HPDE6-E6E7 (cell line): ENCODE results near the gene CSMD2.

Experiments used
- DNase-seq: peaks from one replicate; pipeline ENCODE4 v3.0.0; 2011; ENCODE audit warnings: missing footprints; ENCODE audit errors: extremely low spot score

The CSMD2 gene

DNA sequence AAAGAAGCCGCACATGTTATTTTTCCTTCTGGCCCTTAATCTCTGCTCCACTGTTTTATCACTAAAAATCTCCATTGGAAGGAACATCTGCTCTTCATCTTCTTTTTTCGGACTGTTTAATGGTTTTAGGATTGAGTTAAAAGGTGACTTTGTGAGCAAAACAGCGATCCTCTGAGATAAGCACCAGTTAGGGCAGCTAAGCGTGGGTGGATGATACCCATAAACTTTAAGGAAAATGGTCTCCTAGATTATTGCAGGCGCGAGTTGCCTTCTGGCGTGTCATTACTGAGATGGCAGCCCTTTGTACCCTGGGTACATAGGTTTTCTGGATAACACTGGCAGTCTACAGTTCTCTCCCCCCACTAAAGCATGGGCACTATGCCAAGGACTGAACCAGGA lies 345.1 kb downstream of the CSMD2 start:
- no peak for DNase-seq

DNA sequence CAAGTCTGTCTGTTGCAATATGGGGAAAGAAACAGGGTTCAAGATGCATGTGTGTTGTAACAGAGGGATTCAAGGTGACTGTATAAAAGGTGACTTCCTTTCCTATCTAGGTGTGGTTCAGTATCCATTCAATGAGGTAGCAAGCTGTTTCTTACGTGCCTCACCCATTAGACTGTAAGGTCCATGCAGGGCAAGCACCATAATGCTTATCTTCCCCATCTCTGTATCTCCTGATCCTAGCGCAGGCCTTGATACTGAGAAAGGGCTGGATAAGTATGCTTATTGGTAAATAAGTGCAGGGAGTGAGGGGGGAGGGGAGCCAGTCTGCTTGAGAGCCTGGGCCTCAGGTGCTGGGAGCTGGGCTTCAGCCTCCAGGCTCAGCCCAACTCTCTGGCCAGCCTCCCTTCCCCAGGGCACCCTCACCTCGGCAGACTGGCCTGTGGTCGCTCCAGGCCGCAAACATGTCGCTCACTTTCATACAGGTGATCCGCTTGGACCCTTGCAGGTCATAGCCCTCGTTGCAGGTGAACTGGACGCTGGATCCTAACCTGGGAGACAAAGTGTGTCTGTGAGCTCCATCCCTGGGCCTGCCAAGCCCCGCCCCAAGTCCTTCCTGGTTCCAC lies 345.6 kb downstream of the CSMD2 start:
- no peak for DNase-seq

DNA sequence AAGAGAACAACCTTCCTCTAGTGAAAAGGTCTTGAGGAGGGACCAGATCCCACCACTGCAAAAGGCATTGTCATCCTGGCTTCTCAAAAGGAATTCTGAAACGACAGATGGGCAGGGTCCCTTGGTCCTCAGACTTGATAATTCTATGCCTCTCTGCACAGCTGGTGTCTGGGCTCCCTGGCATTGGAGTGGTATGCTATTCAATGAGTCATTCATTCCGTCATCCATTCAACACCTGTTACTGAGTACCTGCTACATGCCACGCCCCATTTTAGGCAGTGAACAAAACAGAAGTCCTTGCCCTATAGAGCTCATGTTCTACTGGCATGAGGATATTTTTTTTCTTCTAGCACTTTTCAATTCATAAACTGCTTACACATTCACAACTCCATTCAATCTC lies 347.0 kb downstream of the CSMD2 start:
- no peak for DNase-seq

DNA sequence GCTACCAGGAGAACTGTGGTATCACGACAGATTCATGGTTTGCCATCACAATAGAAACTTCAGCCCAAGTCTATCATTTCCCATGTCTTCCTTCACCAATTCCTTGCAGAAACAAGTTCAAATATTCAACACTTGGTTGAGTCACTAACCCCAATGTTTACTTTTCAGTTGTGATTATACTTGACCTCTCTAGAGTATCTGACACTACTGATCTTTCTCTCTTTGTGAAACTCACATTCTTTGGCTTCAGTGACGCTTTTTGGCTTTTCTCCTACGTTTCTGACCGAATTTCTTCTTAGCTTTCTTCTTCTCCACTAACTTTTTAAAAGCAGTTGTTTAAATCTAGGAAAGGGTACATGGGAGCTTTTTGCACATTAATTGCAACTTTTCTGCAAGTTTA lies 350.0 kb downstream of the CSMD2 start:
- no peak for DNase-seq

DNA sequence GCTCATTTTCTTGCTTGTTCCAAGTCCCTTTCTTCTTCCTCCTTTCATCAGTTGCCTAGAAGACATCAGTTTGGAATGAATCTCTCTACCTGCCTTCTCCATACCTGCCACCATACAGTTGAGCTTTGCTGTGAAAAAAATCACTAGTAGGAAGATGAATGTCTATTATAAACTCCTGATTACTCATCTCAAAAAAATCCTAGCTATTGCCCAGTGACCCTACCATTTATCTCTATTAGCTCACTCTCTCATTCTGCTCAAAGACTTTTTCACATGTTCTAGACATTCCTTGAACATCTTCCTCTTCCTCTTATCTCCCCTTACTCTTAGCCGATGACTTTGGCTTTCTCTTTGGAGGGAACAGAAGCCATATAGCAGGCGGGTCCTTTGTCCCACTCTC lies 350.9 kb downstream of the CSMD2 start:
- no peak for DNase-seq

DNA sequence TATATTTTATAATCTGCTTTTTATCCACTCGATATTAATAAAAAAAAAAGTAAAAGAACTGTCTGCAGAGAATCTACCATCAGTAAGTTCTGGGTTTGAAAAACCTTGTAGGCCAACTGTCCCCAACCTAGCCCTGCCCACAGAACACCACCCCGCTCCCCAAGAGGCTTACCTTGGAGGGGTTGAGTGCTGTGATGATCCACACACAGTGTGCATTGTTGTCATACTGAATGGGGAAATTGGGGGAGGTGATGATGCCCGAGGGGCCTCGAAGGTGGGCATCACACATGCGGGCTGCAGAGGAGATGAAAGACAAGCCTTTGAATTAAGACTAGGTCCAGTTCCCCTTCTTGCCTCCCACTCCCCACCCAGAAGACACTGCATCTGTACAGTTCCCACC lies 354.5 kb downstream of the CSMD2 start:
- no peak for DNase-seq

DNA sequence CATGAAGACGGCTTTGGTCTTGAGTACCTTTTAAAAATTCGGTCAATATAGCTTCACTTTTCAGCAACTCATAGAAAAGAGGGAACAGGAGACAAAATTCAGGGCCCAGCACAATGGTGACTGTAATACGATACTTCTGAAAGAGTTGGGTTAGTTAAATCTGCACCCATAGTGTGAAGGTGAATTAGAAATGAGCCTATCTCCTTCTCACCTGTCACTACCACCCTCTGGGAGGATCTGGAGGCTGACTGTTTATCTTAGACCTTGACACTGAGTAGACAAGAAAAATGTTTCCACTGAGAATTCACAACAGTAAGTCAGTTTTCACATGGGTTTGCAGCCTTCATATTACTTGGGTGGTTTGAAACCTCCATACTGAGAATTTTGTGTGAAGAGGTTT lies 359.0 kb downstream of the CSMD2 start:
- no peak for DNase-seq

DNA sequence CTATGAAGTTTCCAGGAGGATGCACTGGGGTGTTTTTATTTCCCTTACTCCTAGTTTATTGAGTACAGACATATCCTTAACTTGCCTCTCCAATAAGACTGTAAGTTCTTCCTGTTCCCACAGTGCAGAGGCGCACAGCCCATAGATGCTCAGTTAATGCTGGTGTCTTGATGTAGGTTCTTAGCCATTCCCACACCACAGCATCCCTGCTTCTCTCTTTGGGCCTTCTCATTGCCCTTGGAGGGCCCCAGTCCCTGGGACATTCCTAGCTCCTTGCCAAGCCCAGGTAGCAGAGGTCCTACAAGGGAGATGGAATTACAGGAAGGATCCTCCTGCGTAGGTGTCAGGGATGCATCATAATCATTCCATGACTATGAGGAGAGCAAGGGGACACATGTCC lies 362.8 kb downstream of the CSMD2 start:
- no peak for DNase-seq

DNA sequence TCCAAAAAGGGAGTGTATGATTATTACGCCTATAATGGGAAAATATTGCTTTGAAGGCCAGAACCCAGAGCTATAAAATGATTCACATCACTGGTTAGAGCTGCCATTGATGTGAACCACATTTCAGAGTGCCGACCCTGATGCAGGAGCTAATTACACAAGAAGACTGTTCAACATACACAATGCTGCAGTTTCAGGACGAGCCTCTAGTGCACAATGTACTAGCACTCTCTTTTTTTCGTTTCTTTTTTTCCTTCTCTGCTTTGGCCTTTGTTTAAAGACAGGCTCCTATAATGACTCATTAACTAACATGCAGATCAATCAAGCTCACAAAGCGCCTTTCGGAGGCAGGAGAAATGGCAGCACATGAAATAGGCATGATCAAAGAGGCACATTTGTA lies 367.2 kb downstream of the CSMD2 start:
- no peak for DNase-seq

DNA sequence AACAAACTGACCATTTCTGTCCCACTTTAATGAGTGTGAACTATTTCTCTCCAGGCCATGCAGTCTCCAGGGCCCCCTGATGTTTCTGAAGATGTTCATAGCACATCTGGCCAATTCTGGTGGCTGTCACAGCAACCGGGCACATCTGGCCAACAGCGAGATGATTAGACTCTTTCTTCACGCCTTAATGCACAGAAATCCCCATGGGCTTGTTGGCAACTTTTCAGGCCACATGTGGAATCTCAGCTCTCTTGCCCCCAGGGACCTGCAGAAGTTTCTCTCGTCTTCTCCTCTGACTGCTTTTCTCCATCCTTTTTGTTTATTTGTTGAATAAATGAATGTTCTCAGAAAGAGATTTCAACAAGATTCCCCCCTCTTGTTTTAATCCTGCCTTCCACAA lies 372.4 kb downstream of the CSMD2 start:
- DNase-seq, result no peak

DNA sequence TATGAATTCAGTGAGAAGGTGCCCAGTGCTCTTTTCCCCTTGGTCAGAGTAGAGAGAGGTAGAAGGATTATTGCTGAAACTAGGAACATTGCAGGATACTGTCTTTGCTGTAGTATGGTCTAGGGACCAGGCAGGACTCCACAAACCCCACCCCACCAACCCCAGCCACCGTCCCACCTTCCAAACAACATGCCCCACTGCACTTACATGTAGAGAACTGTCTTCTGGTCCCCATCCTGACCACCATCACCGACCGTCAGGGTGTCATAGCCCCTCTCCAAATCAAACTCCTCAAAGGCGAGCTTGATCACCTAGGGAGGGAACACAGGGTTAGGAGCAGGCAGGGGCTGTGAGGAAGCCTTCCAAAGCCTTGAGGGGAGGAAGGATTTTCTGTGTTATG lies 372.8 kb downstream of the CSMD2 start:
- DNase-seq, result no peak

DNA sequence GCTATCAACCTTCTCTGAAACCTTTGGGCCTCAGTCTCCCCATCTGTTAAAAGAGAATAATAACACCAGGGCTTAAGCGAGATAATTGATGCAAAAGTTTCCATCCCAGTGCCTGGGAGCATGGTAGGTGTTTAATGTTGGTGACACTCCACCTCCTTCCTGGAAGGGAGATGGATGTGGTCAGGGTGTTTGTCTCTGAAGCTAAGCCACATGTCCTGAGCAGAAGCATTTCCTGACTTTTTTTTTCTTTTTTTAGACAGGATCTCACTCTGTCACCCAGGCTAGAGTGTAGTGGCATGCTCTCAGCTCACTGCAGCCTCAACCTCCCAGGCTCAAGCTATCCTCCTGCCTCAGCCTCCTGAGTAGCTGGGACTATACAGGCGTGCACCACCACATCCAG lies 373.8 kb downstream of the CSMD2 start:
- no peak for DNase-seq

DNA sequence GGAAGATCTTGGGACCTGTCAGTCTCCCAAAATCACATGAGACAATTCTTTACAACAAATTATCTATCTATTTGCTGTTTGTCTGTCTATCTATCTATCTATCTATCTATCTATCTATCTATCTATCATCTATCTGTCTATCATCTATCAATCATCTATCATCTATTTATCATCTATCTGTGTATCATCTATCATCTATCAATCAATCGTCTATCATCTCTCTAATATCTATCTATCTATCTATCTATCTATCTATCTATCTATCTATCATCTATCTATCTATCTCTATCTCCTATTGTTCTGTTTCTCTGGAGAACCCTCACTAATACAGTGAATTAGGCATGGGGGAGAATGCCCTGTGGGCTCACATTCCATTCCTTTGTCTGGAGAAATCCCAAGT lies 374.5 kb downstream of the CSMD2 start:
- no peak for DNase-seq

DNA sequence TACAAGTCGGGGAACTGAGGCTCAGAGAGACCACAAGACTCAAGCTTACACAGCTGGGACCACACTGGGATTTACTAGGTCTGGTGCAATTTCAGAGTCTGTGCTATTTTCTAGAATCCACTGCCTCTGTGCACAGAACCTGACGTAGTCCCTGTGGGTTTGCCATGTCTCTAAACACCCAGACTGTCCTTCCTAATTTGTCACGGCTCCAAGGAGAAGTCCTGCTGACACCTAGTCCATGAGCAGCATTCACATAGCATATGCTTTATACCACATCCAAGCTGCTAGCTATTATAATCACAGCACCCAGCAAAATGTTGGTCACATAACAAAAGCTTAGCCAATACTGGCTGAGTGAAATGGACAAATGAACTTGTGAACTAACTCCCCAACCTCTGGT lies 380.2 kb downstream of the CSMD2 start:
- DNase-seq, result no peak

DNA sequence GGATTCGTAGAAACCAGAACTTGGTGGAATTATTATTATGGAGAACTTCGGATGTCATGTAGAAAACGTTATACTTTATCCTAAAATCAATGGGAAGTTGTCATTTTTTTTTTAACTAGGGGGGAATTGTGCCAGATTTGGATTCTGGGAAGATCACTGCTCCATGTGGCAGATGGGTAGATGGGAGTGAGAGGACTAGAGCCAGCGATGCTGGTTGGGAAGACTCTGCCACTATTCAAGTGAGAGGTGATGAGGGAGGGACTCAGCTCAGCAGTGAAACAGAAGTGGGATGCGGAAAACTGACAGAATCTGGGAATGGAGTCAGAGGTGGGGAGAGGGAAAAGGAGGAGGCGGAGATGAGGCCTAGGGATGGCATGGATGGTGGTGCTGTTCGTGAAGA lies 382.3 kb downstream of the CSMD2 start:
- no peak for DNase-seq

DNA sequence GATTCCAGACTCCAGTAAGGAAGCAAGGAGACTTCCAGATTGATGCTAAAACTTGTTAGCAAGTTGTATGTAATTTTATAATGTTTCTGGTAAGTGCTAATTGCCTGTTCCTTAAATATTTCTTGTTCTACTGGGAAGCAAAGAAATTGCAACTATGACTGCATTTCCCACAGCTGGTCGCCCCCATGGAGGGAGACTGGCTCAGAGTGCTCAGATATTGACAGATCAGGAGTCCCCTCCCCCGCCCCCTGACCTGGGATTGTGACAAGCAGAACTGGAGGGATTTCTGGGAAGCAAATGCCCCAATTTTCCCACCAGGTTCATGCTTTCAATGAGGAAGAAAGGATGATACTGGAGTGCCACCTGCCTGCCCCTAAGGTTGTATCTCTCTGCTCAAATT lies 383.4 kb downstream of the CSMD2 start:
- no peak for DNase-seq

DNA sequence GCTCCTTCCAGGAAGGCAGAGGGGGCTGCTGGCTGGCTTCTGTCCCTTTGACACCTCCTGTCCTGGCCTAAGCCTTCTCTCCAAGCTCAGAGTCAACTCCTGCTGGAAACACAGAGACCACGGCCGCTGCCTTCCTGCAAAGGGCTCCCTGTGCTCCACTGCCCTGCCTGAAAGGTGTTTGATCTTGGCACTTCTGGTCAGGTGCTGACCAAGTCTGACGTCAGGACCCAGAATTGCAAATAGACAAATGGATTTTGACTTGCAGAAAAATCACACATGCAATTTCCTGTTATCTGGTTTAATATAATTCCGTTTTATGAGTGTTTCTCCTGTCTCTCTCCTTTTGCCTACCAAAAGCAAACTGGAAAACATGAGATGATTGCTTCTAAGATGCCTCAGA lies 387.7 kb downstream of the CSMD2 start:
- DNase-seq, result no peak

DNA sequence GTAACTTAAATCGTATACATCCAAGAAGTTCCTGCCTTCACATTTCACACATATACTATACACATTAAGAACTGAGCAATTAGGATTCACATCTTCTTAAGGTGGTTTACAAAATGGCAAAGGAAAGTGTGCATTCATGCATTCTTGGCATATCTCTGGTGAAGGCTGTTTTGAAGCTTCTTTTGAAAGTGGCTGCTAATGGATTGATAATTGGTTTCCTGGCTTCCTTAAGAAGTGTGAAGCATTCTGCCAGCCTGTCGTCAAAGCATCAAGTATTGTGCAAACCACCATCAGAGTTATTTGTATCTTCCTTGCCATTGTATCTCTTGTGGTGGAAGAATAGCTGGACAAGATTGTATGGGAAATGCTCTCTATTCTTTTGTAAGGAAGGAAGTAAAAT lies 396.2 kb downstream of the CSMD2 start:
- no peak for DNase-seq

DNA sequence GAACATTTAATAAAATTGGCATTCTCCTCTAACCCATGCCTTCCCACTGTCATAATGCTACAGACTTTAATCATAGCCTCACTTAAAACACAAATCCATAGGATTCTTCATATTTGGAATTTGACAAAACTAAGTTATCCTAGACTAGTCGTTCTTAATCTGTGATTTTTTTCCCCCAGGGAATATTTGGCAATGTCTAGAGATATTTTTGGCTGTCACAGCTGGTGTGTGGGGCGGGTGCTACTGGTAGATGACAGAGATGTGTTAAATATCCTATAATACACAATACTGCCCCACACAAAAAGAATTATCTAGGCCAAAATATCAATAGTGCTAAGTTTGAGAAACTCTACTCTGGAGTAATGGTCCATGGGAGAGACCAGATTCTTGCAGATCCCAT lies 396.9 kb downstream of the CSMD2 start:
- no peak for DNase-seq

DNA sequence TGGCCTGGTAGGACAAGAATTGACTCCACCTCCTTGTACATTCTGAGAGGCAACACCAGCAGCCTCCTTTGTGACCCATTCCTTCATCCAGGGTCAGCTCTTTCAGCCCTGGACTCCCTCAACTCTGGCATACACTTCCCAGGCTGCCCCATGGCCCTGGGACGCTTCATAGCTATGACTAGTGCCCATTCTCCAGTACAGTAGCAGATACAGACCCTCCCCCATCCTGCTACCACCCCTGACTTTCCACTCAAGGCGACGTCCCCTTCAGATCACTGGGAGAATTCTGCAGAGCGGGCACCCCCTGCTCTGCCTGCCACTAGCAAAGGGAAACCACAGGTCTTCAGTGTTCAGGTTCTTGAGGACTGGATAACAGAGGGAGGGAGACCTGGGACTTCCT lies 400.9 kb downstream of the CSMD2 start:
- no peak for DNase-seq

DNA sequence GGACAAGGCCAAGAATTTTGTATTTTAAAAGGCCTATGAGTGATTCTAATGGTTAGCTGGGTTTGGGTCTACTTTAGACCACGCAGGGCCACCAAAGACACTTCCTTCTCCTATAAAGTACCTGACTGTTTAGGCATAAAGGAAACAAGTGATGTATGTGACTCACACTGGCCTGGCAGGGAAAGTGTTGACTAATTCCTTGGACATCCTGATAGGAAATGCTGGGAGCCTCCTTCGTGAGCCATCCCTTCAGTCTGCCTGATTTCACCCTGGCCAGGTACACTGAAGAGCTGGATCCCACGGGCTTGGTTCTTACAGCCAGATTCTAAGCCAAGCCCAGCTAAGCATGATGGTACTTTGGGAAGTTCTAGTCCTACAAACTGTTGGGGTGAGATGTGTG lies 401.6 kb downstream of the CSMD2 start:
- peak; percentile 13 for DNase-seq

DNA sequence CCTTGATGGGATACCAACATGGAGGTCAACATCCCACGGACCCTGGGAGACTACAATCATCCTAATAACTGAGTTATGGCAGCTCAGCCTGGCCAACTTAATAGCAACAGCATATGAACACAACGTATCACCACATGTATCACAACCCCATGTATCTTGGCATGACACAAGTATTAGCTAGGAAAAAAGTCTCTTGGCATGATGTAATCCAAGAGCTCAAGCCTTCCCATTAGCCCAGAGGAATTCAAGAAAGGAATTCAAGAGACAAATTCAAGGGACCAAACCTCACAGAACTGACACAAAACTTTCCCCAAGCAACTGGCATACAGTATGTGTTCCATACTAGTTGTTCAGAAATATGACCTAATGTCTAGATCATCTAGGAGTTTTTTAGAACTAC lies 402.1 kb downstream of the CSMD2 start:
- no peak for DNase-seq

DNA sequence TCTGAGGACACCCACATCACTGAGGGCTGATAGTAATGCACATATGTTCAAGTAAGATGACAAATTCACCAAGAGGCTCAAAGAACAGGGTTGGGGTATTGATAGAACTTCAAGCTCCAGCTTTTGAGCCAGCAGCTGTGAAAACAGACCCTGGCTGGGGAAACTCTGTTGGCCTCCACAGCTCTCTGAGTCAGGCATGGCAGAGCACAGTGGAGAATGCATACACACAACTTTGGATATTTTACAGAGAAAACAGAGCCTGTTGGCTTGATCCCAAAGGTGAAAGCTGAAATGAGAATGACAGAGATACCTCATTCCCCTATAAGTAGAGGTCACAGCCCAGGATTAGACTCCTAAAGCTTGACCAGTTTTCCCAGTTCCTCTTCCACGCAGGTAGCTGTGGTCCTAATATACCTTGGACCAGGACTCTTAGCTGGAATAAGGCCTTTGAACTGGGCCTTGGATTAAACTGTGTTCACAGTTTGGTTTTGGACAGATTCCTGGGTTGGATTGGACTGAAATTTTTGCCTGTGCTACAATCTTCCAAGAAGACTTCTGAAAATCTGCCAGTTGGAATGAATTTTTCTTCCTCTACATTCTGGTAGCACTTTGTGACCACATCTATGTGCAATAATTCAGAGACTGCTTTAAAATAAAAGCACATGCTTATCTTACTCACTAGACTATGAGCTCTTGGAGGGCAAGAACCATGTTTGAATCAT lies 402.8 kb downstream of the CSMD2 start:
- no peak for DNase-seq

DNA sequence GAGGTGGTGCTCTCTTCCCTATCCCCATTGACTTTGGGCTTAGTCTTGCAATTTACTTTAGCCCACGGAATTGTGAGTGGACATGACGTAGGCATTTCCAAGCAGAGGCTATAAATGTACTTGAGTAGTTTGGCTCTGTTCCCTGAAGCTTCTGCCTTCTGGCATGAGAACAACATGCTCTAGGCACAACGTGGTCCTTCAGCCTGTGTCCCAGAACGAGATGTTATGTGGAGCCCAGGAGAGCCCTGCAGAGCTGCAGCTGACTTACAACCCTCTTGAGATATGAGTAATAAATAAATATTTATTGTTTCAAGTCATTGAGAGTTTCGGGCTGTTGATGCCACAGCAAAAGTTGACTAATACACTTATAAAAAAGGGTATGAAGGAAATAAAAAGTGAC lies 406.3 kb downstream of the CSMD2 start:
- no peak for DNase-seq
